ENCODE results near the gene HK1.

HK1 gene

GRCh38 chr10:69375307-69376151 is 97.2 kb downstream of the HK1 start:
- peak; percentile 19 for DNase-seq (ENCODE audit: low spot score)

- DNase-seq (ENCODE audit: low spot score) = no peak
Observed at GRCh38 chr10:69376662-69377061, 98.4 kb downstream of the HK1 start.

GRCh38 chr10:69377191-69377590 is 98.9 kb downstream of the HK1 start:
- no peak for DNase-seq (ENCODE audit: low spot score)

GRCh38 chr10:69377933-69378332 is 99.6 kb downstream of the HK1 start:
- no peak for DNase-seq (ENCODE audit: low spot score)

DNA sequence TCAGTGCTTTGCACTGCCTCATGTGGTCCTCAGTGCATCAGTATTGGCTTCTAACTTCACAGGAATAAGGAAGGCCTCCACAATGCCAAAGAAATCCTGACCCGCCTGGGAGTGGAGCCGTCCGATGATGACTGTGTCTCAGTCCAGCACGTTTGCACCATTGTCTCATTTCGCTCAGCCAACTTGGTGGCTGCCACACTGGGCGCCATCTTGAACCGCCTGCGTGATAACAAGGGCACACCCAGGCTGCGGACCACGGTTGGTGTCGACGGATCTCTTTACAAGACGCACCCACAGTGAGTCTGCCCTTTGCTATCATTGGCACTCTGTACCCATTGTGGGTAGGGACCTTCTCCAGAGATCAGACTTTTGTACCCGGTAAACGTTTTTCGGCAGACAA is 101.5 kb downstream of the HK1 start:
- DNase-seq (ENCODE audit: low spot score) = no peak

GRCh38 chr10:69382382-69383117 is 104.3 kb downstream of the HK1 start:
- no peak for DNase-seq (ENCODE audit: low spot score)

DNA sequence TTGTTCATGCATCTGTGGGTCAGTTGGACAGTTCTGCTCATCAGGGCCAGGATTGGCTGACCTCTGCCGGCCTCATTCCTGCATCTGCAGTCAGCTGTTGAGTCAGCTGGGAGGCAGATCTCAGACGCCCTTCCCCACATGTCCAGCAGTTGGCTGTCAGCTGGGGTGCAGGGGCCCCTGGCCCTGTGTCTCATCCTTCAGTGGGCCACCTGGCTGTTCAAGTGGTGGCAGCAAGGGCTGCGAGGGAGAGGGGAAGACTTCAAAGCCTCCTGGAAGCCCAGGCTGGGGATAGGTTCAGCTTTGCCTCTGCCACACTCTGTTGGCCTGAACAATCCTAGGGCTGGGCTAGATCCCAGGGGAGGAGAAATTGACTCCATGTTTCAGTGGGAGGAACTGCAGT is 105.3 kb downstream of the HK1 start:
- DNase-seq (ENCODE audit: low spot score) = no peak

DNA sequence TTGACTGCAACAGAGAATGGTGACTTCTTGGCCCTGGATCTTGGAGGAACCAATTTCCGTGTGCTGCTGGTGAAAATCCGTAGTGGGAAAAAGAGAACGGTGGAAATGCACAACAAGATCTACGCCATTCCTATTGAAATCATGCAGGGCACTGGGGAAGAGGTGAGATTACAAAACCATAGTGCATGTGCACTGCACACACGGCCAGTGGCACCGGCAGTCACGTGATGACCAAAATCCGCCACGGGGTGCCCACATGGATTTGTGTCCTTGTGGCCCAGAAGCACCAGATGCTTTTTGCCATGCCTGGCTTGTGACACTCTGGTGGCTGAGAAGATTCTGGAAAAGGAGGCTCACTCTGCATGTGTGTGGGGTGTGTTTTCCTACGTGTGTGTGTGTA is 106.0 kb downstream of the HK1 start:
- DNase-seq (ENCODE audit: low spot score) = no peak

DNA sequence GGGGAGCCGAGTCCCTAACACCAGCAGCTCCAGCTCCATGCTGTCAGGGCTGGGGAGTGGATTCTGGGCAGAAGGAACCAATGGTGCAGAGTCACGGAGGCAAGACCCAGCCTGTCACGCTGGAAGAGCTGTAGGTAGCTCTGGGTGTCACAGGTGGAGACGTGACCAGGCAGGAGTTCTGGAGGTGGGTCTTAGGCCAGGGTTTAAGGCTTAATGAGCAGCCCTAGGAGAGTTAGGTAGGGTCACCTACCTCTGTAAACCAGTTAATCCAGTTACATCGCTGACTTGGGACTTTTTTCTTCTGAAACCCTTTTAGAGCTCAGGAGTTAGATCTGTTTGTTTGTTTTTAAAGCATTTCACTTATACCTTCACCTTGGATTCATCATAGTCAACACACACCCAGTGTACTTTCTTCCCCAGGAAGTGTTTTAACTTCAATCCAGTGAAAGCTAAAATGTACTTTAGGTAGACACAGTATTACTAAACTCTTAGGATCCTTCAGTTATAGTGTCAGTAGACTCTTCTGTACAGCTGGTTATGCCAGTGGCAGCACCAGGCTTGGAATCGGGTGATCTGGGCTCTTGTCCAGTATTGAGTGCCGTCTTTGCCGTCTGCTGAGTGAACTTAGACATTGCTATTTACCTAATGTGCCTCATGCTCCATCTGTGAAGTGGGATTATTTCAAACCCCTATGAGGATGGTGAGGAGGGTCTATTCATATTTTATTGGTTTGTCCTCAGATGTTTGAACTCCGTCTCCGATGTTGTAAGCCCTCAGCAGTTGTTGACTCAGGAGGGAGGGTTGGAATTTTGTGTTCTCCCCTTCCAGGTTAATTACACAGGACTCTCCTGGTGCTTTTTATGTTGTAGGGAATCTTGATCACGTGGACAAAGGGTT is 107.4 kb downstream of the HK1 start:
- no peak for DNase-seq (ENCODE audit: low spot score)

GRCh38 chr10:69387500-69387899 is 109.2 kb downstream of the HK1 start:
- DNase-seq (ENCODE audit: low spot score) = no peak

DNA sequence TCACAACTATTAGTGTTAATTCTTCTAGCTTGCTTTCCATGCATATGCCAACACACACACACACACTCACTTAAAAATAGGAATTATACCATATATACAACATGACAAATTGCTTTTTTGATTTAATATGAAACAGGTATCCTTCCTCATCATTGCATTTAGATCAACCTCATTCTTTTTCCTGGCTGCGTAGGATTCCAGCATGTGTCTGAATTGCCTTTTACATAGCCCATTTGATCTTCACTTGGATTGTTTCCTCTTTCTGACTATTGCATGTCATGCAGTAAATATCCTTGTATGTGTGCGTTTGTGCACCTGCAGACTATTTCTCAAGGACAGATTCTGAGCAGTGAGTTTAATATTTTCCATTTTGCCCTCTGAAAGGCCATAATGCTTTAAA is 110.2 kb downstream of the HK1 start:
- DNase-seq (ENCODE audit: low spot score) = no peak

- peak; percentile 33 for DNase-seq (ENCODE audit: low spot score)
Observed at GRCh38 chr10:69389827-69390490, 111.7 kb downstream of the HK1 start.

DNA sequence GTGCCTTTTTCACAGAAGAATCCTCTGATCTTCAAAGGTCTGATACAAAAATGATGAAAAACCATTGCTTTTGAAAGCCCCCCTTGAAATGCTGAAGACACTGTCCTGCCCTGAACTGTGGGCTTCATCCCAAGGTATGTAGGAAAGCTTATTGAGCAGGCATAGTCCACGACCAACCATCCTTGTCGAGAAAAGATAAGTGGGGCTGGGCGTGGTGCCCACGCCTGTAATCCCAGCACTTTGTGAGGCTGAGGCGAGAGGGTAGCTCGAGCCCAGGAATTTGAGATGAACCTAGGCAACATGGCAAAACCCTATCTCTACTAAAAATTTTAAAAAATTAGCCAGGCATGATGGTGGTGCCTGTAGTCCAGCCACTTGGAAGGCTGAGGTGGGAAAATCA is 112.9 kb downstream of the HK1 start:
- no peak for DNase-seq (ENCODE audit: low spot score)

DNA sequence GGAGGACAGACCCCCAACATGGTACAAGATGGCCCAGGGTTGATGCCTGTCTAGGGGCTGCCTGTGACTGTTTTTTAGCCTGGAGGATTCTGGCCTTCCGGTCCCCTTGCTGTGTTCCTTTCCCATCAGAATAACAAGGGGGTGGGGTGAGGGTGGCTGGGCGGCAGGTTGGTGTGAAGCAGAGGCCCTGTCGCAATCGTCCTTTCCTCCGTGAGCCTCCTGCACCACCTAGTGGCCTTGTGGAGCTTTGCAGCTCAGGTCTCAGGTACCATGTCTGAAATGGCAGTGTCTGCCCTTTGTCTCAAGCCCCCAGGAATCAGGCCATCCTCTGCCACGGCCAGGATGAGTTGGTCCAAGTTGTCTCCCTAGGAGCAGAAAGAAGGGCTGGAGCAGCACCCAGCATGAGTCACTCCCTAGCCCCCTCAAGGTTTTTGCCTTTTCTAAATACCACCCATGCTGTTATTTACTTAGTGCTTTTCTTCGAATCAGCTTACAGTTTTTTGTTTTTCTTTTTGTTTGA is 114.2 kb downstream of the HK1 start:
- peak; percentile 50 for DNase-seq (ENCODE audit: low spot score)

DNA sequence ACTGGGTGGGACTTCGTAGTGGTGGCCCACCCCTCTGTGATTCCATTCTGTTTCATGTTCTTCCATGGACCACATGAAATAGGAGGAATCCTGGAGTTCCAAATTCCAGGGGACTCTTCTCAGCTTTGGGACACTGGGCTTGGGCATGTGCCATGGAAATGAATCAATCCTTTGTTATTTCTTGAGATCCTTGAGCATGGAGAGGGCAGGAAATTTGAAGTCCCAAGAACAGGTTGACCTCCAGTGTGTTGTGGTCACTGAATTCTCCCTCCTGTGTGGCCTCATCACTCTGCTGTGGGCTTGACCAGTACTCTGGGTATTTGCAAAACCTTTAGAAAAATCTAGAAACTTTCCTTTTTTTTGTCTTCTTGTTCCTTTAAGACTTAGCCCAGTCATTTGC is 115.7 kb downstream of the HK1 start:
- DNase-seq (ENCODE audit: low spot score) = no peak

- no peak for DNase-seq (ENCODE audit: low spot score)
Observed at GRCh38 chr10:69397972-69398371, 119.7 kb downstream of the HK1 start.

- no peak for DNase-seq (ENCODE audit: low spot score)
Observed at GRCh38 chr10:69398466-69398865, 120.2 kb downstream of the HK1 start.

DNA sequence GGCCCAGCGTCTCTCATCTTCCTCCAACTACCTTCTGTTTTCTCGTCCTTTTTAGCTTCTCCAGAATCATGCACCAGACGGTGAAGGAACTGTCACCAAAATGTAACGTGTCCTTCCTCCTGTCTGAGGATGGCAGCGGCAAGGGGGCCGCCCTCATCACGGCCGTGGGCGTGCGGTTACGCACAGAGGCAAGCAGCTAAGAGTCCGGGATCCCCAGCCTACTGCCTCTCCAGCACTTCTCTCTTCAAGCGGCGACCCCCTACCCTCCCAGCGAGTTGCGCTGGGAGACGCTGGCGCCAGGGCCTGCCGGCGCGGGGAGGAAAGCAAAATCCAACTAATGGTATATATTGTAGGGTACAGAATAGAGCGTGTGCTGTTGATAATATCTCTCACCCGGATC is 122.6 kb downstream of the HK1 start:
- no peak for DNase-seq (ENCODE audit: low spot score)

DNA sequence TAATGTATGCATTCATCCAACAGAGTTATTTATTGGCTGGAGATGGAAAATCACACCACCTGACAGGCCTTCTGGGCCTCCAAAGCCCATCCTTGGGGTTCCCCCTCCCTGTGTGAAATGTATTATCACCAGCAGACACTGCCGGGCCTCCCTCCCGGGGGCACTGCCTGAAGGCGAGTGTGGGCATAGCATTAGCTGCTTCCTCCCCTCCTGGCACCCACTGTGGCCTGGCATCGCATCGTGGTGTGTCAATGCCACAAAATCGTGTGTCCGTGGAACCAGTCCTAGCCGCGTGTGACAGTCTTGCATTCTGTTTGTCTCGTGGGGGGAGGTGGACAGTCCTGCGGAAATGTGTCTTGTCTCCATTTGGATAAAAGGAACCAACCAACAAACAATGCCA is 123.1 kb downstream of the HK1 start:
- no peak for DNase-seq (ENCODE audit: low spot score)

GRCh38 chr10:69402386-69402785 is 124.1 kb downstream of the HK1 start:
- no peak for DNase-seq (ENCODE audit: low spot score)

DNA sequence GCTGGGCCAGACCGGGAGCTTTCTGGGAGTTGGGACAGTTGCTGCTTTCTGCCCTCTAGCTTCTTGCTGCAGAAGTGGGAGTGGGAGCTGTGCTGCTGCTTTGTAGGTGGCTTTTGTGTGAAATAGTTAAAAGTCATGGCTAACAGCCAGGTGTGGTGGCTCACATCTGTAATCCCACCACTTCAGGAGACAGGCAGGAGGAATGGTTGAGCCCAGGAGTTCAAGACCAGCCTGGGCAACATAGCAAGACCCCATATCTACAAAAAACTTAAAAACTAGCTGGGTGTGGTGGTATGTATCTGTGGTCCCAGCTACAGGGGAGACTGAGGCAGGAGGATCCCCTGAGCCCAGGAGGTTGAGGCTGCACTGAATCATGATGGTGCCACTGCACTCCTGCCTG is 124.8 kb downstream of the HK1 start:
- DNase-seq (ENCODE audit: low spot score) = no peak

DNA sequence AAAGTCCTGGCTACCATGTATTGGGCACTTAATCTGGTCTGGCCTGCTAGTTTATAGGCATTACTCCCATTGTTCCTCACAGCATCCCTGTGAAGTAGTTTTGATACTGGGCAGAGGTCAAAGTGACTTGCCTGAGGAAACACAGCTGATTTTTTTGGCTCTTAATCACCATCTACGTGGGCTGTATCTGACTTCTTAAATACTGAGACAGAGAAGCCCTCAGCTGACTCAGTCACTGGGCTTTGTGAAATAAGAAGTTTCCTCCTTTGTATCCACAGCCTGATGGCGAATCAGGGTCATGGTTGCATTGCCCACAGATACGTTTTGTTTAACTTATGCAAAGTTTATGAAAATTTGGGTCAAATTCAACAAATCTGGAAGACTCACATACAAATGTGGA is 125.2 kb downstream of the HK1 start:
- DNase-seq (ENCODE audit: low spot score) = no peak

All from COLO829 (cell line).